Esophagus muscularis mucosa (tissue), 3 donors: ENCODE results near the gene PRKCQ.

Source experiments
- POLR2A ChIP-seq: fragments of 450-650 bp; IDR thresholded peaks from one replicate; pipeline ENCODE4 v1.6.1; 2017; ENCODE audit warnings: antibody characterized with exemption, moderate library complexity, mild to moderate bottlenecking, low read depth
- TF ChIP-seq, protein P1 (sequence below), 3 experiments: fragments of 200-600 bp in 2 of 3; fragments of 450-650 bp in 1 of 3; sonication (generic) in 2 of 3; IDR thresholded peaks; one replicate each; pipeline ENCODE4 v1.5.1; 2017 to 2019; ENCODE audit warnings: antibody characterized with exemption in 3 of 3, mild to moderate bottlenecking in 2 of 3, moderate library complexity in 1 of 3

GRCh38 chr10:6503171-6503570, 76.9 kb downstream of the PRKCQ start:
- TF ChIP-seq, protein P1, sequence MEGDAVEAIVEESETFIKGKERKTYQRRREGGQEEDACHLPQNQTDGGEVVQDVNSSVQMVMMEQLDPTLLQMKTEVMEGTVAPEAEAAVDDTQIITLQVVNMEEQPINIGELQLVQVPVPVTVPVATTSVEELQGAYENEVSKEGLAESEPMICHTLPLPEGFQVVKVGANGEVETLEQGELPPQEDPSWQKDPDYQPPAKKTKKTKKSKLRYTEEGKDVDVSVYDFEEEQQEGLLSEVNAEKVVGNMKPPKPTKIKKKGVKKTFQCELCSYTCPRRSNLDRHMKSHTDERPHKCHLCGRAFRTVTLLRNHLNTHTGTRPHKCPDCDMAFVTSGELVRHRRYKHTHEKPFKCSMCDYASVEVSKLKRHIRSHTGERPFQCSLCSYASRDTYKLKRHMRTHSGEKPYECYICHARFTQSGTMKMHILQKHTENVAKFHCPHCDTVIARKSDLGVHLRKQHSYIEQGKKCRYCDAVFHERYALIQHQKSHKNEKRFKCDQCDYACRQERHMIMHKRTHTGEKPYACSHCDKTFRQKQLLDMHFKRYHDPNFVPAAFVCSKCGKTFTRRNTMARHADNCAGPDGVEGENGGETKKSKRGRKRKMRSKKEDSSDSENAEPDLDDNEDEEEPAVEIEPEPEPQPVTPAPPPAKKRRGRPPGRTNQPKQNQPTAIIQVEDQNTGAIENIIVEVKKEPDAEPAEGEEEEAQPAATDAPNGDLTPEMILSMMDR (IDR thresholded peaks at IDR 0.05): no peak
- TF ChIP-seq POLR2A: no peak
